ENCODE results near the gene ACSS1.

- TF ChIP-seq CTCF (conservative IDR thresholded peaks at IDR 0.05; ENCODE audit: low read depth in 2 of 2) = no peak
- no peak for TF ChIP-seq REST (IDR thresholded peaks at IDR 0.05; ENCODE audit: unreplicated experiment)
- no peak for TF ChIP-seq POLR2AphosphoS5 (IDR thresholded peaks at IDR 0.05; ENCODE audit: low read depth)
- TF ChIP-seq EZH2 (IDR thresholded peaks at IDR 0.05; ENCODE audit: low read depth, unreplicated experiment) = no peak
- no peak for TF ChIP-seq STAT1 (IDR thresholded peaks at IDR 0.05; ENCODE audit: unreplicated experiment)
- TF ChIP-seq EZH2phosphoT487 (IDR thresholded peaks at IDR 0.05; ENCODE audit: unreplicated experiment) = no peak
- TF ChIP-seq JUNB (IDR thresholded peaks at IDR 0.05; ENCODE audit: unreplicated experiment) = no peak
- no peak for TF ChIP-seq CREB1 (CRISPR knock-in tag; IDR thresholded peaks at IDR 0.05; ENCODE audit: low read depth)
- no peak for TF ChIP-seq NANOG (IDR thresholded peaks at IDR 0.05; ENCODE audit: borderline replicate concordance)
- no peak for TF ChIP-seq ZNF331 (CRISPR knock-in tag; IDR thresholded peaks at IDR 0.05; ENCODE audit: low read depth)
Observed at GRCh38 chr20:24994186-24994465, 63.8 kb downstream of the ACSS1 start.
